NCI-H2107 treated with DMSO at 0.1 percent for 48 hours (cell line): ENCODE measurements around the gene GOLGA8H.
"Not testable (repeated sequence)": the region's sequence is repeated elsewhere in the genome, so short reads cannot be mapped to it uniquely, and the experiment has no call there.

ENCODE experiments used
- DNase-seq: peaks from one replicate; lab custom pipeline; 2025; ENCODE audit not compliant: unreplicated experiment; lab: John Stamatoyannopoulos, UW

The GOLGA8H gene

GRCh38 chr15:30603796-30604195 lies at the start of gene GOLGA8H:
Gene GOLGA8H (plus strand): TSS chr15:30604028. CDS start chr15:30604126, 98 bp downstream.
- not testable (repeated sequence) for DNase-seq

DNA sequence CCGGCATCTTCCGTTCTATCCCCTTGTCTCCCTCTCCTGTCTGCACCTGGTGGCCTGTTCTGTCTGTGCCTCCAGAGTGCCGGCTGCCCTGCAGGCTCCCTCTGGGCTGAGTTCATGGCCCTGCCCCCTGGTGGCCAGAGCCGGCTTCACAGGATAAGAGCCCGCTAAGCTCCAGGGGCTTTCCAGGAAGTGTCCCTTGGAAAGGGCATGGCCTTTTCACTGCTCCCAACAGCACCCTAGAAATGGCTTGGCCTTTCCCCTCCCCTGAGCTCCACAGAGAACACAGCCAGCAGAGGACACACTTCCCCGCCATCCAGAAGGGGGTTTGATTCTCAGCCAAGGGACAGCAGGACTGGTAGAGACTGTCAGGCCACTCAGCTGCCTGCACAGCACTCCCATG lies 36.9 kb upstream of the GOLGA8H start:
- not testable (repeated sequence) for DNase-seq

DNA sequence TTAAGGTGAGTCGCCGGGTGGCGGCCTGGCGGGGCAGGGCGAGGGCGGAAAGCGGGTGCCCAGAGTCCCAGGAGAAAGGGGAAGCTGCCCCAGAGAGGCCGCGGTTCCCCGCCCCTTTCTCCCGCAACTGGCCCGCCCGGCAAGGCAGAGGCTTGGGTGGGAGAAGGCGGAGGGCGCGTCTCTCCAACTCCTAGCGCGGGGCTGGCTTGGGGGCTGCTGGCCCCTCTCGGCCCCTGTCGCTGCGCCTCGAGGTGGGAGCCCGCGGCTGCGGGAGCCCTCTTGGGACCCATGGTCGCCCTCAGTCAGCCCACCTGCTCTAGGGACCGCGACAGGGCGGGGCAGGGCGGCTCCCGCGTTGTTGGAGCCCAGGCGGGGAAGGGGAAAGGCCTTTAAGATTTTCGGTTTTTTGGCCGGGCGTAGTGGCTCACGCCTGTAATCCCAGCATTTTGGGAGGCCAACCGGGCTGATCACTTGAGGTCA lies 30.8 kb upstream of the GOLGA8H start:
- DNase-seq, result not testable (repeated sequence)

GRCh38 chr15:30579394-30579970 lies 24.3 kb upstream of the GOLGA8H start:
- DNase-seq, result not testable (repeated sequence)

- DNase-seq, result not testable (repeated sequence)
These were observed 23.1 kb upstream of the GOLGA8H start for GRCh38 chr15:30580716-30581115.

DNA sequence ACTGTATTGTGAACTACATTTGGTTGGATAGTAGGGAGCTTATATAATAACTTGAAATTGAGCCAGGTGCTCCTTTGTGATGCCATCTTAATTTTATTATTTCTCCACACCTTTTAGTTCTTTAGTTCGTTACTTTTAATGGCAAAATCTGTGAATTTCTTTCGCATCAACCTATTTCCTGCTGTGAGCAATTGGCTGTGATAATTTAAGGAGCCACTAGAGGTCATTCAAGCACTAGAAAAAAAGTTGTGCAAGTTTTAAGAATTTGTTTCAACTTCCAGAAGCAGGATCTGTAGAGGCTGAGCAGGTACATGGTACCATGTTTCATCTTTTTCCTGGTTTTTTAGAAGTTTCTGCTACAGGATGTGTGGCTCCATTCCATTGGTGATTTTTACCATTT lies 4.9 kb upstream of the GOLGA8H start:
- DNase-seq, result not testable (repeated sequence)

DNA sequence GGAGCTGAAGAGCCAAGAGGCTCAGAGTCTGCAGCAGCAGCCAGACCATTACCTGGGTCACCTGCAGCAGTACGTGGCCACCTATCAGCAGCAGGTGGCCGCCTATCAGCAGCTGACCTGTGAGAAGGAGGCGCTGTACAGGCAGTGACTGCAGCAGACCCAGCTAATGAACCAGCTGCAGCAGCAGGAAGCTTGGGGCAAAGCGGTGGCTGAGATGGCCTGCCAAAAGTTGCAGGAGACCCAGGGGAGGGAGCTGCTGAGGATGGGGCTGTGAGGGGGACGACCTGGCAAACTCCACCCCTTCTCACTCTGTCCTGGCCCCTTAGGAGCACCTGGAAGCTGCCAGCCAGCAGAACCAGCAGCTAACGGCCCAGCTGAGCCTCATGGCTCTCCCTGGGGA lies 8.4 kb downstream of the GOLGA8H start:
- not testable (repeated sequence) for DNase-seq

DNA sequence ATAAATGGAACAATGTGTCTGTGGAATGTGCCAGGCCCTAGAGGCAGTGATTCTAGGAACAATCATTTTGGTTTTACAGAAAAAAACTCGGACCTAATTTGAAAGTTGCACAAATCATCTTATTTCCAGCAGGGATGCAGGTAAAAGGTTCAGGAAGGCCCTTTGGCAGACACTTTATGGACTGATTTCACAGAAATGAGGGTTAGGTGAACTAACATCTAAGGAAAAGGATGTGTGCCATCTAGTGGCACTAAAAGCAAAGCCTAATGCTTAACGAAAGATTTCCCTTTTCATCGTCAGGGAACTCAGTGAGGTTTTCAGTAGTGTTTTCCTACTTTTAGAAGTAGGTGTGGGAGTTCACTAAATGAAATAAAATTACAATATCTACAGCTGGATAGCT lies 17.5 kb downstream of the GOLGA8H start:
- DNase-seq, result not testable (repeated sequence)

DNA sequence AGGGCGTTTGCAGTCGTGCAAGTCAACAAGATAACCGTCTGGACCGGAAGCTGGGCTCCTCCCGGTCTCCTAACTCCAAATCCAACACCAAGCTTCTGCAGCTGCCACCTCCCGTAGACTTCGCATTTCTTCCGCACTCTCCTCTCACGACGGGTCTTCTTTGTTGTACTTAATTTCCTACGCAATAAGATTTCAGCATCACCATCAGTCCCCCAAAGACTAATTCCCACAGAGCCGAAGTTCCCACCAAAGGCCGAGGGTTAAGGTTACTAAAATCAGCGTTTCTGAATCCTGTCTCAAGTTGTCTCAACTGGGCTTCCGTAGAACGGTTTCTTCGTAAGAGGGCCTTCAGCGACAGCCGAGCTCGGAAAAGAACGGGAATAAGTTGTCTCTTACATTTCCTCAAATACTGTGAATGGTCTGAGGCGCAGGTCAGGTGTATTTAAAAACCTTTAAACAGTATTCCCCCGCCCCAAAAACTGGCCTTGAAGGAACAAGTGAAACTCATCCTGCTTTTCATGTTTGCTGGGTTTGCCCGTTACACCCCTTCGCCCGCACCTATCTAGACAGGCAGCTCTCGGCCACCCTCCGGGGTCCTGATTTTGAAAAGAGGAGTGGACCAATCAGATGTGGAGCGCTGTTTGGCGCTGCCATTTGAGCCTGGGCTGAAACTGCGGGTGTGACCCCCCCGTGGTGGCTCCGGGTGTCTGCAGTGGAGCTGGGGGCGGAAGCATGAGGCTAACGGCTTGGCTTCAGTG lies 21.8 kb downstream of the GOLGA8H start, which contains the start of gene ARHGAP11B:
TSS of gene ARHGAP11B (plus strand) at position 693 of the 758 bp plus-strand sequence.
- DNase-seq, result not testable (repeated sequence)

GRCh38 chr15:30626194-30626565 lies 22.4 kb downstream of the GOLGA8H start:
- not testable (repeated sequence) for DNase-seq

GRCh38 chr15:30626632-30627031 lies 22.8 kb downstream of the GOLGA8H start:
- not testable (repeated sequence) for DNase-seq

GRCh38 chr15:30650012-30650929 lies 46.4 kb downstream of the GOLGA8H start:
- DNase-seq, result no peak

DNA sequence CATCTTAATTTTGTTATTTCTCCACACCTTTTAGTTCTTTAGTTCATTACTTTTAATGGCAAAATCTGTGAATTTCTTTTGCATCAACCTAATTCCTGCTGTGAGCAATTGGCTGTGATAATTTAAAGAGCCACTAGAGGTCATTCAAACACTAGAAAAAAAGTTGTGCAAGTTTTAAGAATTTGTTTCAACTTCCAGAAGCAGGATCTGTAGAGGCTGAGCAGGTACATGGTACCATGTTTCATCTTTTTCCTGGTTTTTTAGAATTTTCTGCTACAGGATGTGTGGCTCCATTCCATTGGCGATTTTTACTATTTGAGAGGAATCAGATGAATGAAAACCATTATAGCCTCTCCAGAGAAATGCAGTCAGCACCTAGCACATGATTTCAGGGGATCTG lies 57.3 kb downstream of the GOLGA8H start:
- DNase-seq, result peak; percentile 1
